GM19372 (cell line): Measurements from ENCODE around the gene EIF1AD.
A peak's percentile ranks its signal among the peaks of the same experiment; 100 is the strongest.
"Not testable (repeated sequence)": the region's sequence is repeated elsewhere in the genome, so short reads cannot be mapped to it uniquely, and the experiment has no call there.

Source experiments
- ATAC-seq: cut with Tn5 transposase; IDR thresholded peaks from one replicate; pipeline ENCODE4 v1.9.1; 2021; ENCODE audit warnings: mild to moderate bottlenecking, low read depth, moderate library complexity; ENCODE audit not compliant: unreplicated experiment

The EIF1AD gene

GRCh38 chr11:66001942-66002647, at the start of gene EIF1AD, which contains the start of gene BANF1:
Gene EIF1AD, minus strand, starts transcription at chr11:66002157. Its CDS starts 1,768 bp downstream, at chr11:66000389.
Gene BANF1, plus strand, starts transcription at chr11:66002503. Its CDS starts 748 bp downstream, at chr11:66003251.
- ATAC-seq: peak; percentile 72

GRCh38 chr11:66051371-66051765, 49.4 kb upstream of the EIF1AD start:
- no peak for ATAC-seq

DNA sequence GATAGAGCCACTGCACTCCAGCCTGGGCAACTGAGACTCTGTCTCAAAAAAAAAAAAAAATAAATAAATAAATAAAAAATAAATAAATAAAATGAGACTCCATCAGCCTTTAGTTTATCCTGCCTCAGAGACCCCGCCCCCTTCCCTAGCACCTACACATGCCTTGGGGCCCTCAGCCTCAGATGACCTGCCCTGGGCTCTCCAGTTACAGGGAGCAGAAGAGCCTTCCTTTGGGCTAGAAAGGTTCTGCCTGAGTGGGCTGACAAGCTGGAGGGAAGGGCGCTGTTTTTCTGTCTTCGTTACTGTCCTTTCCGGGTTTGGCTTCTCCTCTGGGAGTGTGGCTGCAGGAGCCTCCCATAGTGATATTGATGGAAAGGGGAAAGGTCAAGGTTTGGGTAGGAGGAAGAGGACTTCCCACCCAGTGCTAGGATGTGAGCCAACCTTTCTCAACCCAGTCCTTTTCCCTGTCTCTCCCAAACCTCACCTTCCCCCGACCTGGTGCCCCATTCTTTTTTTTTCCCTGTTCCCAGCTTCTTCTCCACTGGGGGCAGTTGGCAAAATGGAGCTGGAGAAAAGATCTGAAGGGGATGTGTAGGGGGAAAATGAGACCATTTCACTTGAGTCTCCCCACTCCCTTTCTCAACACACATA, 48.7 kb upstream of the EIF1AD start:
- ATAC-seq: no peak

DNA sequence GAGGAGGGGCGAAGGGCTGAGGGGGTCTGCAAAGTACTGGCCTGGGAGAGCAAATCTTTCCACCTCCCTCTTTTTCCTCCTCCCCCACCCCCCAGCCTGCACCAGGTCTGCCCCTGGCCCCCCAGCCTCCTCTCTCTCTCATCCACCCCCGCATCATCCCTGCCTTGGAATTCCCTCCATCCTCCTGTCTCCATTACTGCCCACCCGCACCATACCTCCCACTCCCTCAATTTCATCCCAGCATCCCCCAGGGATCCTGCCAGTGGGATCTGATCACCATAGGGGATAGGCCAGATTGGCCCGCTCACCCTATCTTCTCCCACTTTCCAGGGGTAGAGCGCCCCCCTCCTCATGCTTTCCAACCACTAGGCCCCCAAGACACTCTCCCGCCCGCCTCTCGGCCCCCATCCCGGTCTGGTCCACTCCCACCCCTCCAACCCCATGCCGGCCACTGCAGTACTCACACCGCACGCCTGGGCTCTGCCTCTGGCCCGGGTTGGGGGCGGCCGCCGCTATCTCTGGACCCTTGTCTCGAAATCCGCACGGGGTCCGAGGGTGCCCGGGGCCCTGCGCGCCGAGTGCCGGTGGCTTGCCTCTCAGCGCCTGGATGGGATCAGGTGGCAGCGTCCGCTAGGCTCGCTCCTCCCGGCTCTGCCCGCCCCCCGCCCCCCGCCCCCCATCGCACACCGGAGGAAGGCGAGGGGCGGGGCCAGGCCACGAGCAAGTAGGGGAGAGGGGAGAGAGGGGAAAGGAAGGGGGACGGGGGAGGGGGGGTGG, 46.8 kb upstream of the EIF1AD start, which contains the start of gene GAL3ST3:
Gene GAL3ST3 (minus strand): TSS at position 615 of the 777 bp plus-strand sequence. CDS start 3,746 bp downstream, outside the sequence.
- no peak for ATAC-seq

DNA sequence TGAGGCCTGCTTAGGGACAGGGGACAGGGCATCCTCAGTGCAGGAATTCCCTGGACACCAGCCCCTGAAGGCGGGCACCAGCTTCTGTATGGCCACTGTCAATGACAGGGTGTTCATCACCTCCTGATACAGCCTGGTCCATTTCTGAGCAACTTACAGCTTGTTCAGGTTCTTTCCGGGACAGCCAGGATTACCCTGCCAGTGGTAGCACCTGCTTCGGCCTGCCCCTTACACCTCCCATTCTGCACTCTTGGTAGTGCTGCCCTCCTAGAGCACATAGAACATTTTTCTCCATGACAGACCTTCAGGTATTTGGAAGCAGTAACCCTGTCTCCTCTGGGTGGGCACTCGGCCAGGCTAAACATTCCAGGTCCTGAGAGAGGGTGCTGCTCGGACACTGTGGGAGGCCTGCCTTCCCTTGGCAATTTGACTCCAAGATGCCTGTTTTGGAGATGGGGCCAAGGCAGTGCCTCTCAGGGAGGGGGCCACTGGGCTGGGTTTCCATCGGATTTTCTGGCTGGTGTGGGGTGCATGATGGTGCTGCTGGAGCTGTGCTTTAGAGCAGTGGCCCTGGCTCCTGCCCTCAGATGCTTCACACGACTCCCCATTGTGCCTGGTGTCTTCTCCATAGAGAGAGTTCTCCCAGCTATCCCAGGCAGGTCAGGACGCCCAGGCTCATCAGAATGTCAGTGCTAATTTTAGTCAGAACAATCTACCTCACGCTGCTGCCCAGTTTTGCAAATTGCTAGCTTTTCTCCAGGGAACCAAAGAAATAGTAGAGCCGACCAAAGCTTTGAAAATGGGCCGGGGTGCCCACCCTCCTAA, 45.8 kb upstream of the EIF1AD start:
- ATAC-seq: no peak

DNA sequence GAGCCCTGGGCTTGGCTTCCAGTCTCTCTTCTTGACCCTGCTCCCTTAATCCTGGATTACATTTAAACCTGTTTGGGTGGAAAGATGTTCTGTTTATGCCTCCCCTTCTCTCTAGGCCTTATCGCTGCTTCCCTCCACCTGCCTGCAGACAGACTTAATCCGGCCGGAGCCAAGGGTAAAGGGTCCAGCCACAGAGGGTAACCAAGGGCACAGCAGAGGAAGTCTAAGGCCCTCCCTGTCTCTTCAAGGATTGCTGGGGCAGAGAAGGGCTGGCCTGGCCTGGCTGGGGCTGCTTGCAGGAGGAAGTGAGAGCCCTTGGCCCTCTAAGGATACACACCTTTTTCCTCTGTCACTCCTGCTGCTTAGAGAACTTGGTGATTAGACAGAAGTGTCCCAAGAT, 44.9 kb upstream of the EIF1AD start:
- no peak for ATAC-seq

- ATAC-seq: no peak
Observed at GRCh38 chr11:66045177-66045639, 43.3 kb upstream of the EIF1AD start.

DNA sequence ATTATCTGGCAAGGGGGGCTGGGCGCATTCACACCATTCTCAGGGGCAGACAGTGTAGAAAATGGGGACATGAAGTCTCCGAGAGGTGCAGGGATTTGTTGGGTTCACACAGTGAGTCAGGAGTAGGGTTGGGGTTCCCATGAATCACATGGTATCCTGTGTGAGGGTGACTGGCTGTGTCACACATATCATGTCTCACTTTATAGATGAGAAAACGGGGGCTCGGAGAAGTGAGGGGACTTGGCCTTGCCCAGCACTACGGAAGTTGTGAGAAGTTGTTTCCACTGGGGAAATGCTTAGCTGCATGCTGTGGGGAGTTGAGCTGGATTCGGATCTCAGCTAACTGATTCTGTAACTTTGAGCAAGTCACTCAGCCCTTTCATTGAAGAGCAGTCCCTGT, 42.8 kb upstream of the EIF1AD start:
- no peak for ATAC-seq

DNA sequence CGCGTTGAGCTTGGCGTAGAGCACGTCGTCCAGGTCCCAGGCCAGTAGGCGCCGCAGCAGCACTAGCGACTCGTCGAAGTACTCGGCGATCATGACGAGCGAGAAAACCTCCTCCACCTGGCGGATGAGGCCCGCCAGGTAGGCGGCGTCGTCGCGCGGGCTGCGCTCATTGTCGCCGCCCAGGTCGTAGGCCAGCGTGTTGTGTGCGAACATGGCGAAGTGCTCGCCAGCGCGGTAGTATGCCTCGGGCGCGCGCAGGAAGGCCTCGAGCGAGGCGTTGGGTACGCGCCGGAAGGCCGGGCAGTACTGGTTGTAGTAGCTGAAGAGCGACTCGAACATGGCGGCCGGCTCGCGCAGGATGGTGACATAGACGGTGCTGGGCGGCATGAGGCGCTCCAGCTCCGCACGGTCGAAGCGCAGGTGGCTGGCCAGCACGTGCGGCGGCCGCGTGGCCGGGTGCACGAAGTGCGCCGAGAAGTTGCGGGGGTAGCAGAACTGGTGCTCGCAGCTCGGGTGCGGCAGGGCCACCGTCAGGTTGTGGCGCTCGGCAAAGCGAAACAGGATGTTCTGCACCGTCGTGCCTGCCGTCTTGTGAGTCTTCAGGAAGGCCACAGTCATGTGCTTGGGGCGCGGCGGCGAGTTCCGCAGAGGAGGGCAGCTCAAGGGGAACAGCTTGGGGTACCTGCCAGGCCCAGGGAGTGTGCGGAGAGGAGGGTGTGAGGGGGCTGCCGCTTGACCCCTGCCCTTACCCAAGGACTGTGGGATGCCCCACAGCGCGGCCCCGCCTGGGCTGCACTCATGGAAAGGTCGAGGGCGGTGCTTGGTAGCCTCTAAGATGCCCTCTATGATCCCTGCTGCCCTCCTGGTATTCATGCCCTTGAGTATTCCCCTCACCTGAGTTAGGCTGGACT, 41.3 kb upstream of the EIF1AD start:
- ATAC-seq: no peak

- ATAC-seq: no peak
Observed at GRCh38 chr11:66042227-66042995, 40.5 kb upstream of the EIF1AD start.

DNA sequence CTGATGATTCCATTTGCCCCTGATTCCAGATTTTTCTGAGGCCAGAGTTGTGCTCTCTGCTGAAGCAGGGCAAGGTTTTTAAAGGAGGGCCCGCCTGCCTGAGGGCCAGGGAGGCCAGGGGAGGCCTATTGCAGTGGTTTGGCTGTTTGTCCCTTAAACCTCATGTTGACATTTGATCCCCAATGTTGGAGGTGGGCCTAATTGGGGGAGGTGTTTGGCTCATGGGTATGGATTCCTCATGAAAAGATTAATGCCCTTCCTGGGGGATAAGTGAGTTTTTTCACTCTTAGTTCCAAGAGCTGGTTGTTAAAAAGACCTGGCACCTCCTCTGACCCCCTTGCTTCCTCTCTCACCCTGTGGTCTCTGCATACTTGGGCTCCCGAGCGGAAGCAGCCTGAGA, 37.8 kb upstream of the EIF1AD start:
- no peak for ATAC-seq

GRCh38 chr11:66037327-66037726, 35.4 kb upstream of the EIF1AD start:
- ATAC-seq: no peak

- ATAC-seq: no peak
Observed at GRCh38 chr11:66036334-66036710, 34.4 kb upstream of the EIF1AD start.

- no peak for ATAC-seq
Observed at GRCh38 chr11:66035653-66036333, 33.8 kb upstream of the EIF1AD start.

DNA sequence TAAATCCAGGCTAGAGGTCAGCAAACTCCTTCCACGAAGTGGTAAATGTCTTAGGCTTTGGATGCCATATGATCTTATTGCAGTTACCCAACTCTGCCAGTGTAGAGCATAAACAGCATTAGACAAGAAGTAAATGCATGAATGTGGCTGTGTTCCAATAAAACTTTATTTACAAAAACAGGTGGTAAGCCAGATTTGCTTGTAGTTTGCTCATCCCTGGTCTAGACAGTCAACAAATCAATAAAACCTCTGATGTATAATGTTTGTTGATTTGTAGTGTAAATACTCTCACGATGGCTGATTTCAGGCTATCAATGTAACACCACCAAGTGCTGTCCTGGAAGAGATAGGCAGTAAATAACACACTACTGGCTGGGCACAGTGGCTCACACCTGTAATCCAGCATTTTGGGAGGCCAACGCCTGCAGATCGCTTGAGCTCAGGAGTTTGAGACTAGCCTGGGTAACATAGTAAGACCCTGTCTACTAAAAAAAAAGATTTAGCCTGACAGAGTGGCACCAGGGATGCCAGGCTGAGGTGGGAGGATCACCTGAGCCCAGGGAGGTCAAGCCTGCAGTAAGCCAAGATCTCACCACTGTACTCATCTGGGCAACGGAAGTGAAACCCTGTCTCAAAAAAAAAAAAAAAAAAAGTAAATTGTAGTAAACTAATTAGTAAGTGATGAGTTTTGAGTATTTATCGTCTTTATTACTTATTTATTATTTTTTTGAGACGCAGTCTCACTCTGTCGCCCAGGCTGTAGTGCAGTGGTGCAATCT, 31.2 kb upstream of the EIF1AD start:
- no peak for ATAC-seq

GRCh38 chr11:66026017-66026529, 24.1 kb upstream of the EIF1AD start, which contains the start of gene CATSPER1:
Gene CATSPER1, minus strand, starts transcription at chr11:66026479. Its CDS starts 100 bp downstream, at chr11:66026379.
- no peak for ATAC-seq

GRCh38 chr11:66023186-66023440, 21.2 kb upstream of the EIF1AD start:
- not testable (repeated sequence) for ATAC-seq
